Central memory CD8-positive, alpha-beta T cell (primary cell): ENCODE measurements around the gene TMEM117.

Experiments
- ATAC-seq: fragments of 150-1000 bp; cut with Tn5 transposase; replicated peaks from 2 replicates; pipeline ENCODE4 v1.10.0; 2022; ENCODE audit warnings: mild to moderate bottlenecking, moderate FRiP score, moderate number of reproducible peaks; ENCODE audit not compliant: poor library complexity, severe bottlenecking; ENCODE audit errors: extremely low read depth
- DNase-seq, 2 donors: peaks; one replicate each; pipeline ENCODE4 v3.0.0; 2021; ENCODE audit warnings: low spot score in 2 of 2
- H3K27ac Mint-ChIP-seq: one replicate; pipeline ENCODE4 v1.8.0; 2022; ENCODE audit warnings: low read depth, mild to moderate bottlenecking, moderate library complexity, mixed read lengths
- H3K27me3 Mint-ChIP-seq: one replicate; pipeline ENCODE4 v1.8.0; 2022; ENCODE audit warnings: mixed read lengths
- H3K36me3 Mint-ChIP-seq: one replicate; pipeline ENCODE4 v1.8.0; 2022; ENCODE audit warnings: mild to moderate bottlenecking, moderate library complexity, mixed read lengths; ENCODE audit not compliant: insufficient read depth
- H3K4me1 Mint-ChIP-seq: one replicate; pipeline ENCODE4 v1.8.0; 2022; ENCODE audit warnings: mixed read lengths
- H3K4me3 Mint-ChIP-seq: one replicate; pipeline ENCODE4 v1.8.0; 2022; ENCODE audit warnings: mild to moderate bottlenecking, moderate library complexity, mixed read lengths
- H3K9me3 Mint-ChIP-seq: one replicate; pipeline ENCODE4 v1.8.0; 2022; ENCODE audit warnings: mixed read lengths

The TMEM117 gene

GRCh38 chr12:44126806-44127205 lies 290.9 kb downstream of the TMEM117 start:
- Mint-ChIP-seq H3K36me3 (peaks cover 2% of the 10 kb centered on the region), H3K4me1 (peaks cover 6% of the 10 kb centered on the region)
- DNase-seq: no peak

GRCh38 chr12:44127966-44128710 lies 292.3 kb downstream of the TMEM117 start:
- Mint-ChIP-seq H3K4me3 (no peak overlapping the region), H3K36me3 (peaks cover 2% of the 10 kb centered on the region), H3K27ac (no peak overlapping the region), H3K9me3 (no peaks in the 10 kb centered on the region), H3K27me3 (no peaks in the 10 kb centered on the region), H3K4me1 (peaks cover 11% of the 10 kb centered on the region)
- DNase-seq (no peak), ATAC-seq (no peak)

More at GRCh38 chr12:44126806-44127205, 290.9 kb downstream of the TMEM117 start:
- Mint-ChIP-seq H3K4me3 (no peak overlapping the region), H3K9me3 (no peaks in the 10 kb centered on the region), H3K27me3 (no peaks in the 10 kb centered on the region), H3K27ac (no peak overlapping the region)
- ATAC-seq: no peak

- no peaks in the 10 kb centered on the region for H3K4me1 Mint-ChIP-seq
- no peaks in the 10 kb centered on the region for H3K27me3 Mint-ChIP-seq
- H3K4me3 Mint-ChIP-seq: no peak overlapping the region
- DNase-seq (no peak), ATAC-seq (no peak)
- H3K27ac Mint-ChIP-seq: no peak overlapping the region
- H3K36me3 Mint-ChIP-seq: no peaks in the 10 kb centered on the region
- H3K9me3 Mint-ChIP-seq: no peaks in the 10 kb centered on the region
Observed at GRCh38 chr12:44143175-44143574, 307.3 kb downstream of the TMEM117 start.

- H3K4me1 Mint-ChIP-seq: no peaks in the 10 kb centered on the region
- no peaks in the 10 kb centered on the region for H3K9me3 Mint-ChIP-seq
- H3K27me3 Mint-ChIP-seq: no peaks in the 10 kb centered on the region
- no peak for ATAC-seq
- no peaks in the 10 kb centered on the region for H3K36me3 Mint-ChIP-seq
- no peak overlapping the region for H3K27ac Mint-ChIP-seq
- no peak for DNase-seq
- H3K4me3 Mint-ChIP-seq: no peak overlapping the region
Observed at GRCh38 chr12:44148936-44149335, 313.1 kb downstream of the TMEM117 start.

GRCh38 chr12:44154128-44154527 lies 318.2 kb downstream of the TMEM117 start:
- Mint-ChIP-seq H3K9me3 (no peaks in the 10 kb centered on the region), H3K27me3 (no peaks in the 10 kb centered on the region), H3K27ac (no peak overlapping the region), H3K4me3 (no peak overlapping the region), H3K4me1 (no peaks in the 10 kb centered on the region), H3K36me3 (no peaks in the 10 kb centered on the region)
- DNase-seq (no peak), ATAC-seq (no peak)

GRCh38 chr12:44155358-44155757 lies 319.5 kb downstream of the TMEM117 start:
- no peak for DNase-seq
- ATAC-seq: no peak
- no peak overlapping the region for H3K4me3 Mint-ChIP-seq
- H3K27me3 Mint-ChIP-seq: no peaks in the 10 kb centered on the region
- H3K36me3 Mint-ChIP-seq: no peaks in the 10 kb centered on the region
- H3K27ac Mint-ChIP-seq: no peak overlapping the region
- no peaks in the 10 kb centered on the region for H3K9me3 Mint-ChIP-seq
- no peaks in the 10 kb centered on the region for H3K4me1 Mint-ChIP-seq

GRCh38 chr12:44157359-44157758 lies 321.5 kb downstream of the TMEM117 start:
- H3K36me3 Mint-ChIP-seq: no peaks in the 10 kb centered on the region
- ATAC-seq: no peak
- H3K4me1 Mint-ChIP-seq: no peaks in the 10 kb centered on the region
- no peaks in the 10 kb centered on the region for H3K27me3 Mint-ChIP-seq
- no peak overlapping the region for H3K4me3 Mint-ChIP-seq
- no peaks in the 10 kb centered on the region for H3K9me3 Mint-ChIP-seq
- DNase-seq: no peak
- H3K27ac Mint-ChIP-seq: no peak overlapping the region

GRCh38 chr12:44158746-44159145 lies 322.9 kb downstream of the TMEM117 start:
- H3K9me3 Mint-ChIP-seq: no peaks in the 10 kb centered on the region
- ATAC-seq: no peak
- H3K4me3 Mint-ChIP-seq: no peak overlapping the region
- no peaks in the 10 kb centered on the region for H3K4me1 Mint-ChIP-seq
- no peaks in the 10 kb centered on the region for H3K36me3 Mint-ChIP-seq
- no peak for DNase-seq
- no peak overlapping the region for H3K27ac Mint-ChIP-seq
- no peaks in the 10 kb centered on the region for H3K27me3 Mint-ChIP-seq

- no peak for DNase-seq
- Mint-ChIP-seq H3K36me3 (no peaks in the 10 kb centered on the region), H3K27me3 (no peaks in the 10 kb centered on the region), H3K4me1 (no peaks in the 10 kb centered on the region), H3K9me3 (no peaks in the 10 kb centered on the region), H3K27ac (no peak overlapping the region), H3K4me3 (no peak overlapping the region)
- no peak for ATAC-seq
Observed at GRCh38 chr12:44159216-44159615, 323.3 kb downstream of the TMEM117 start.

GRCh38 chr12:44159862-44160261 lies 324.0 kb downstream of the TMEM117 start:
- Mint-ChIP-seq H3K27ac (no peak overlapping the region), H3K4me3 (no peak overlapping the region), H3K36me3 (no peaks in the 10 kb centered on the region), H3K27me3 (no peaks in the 10 kb centered on the region), H3K9me3 (no peaks in the 10 kb centered on the region), H3K4me1 (no peaks in the 10 kb centered on the region)
- DNase-seq (no peak), ATAC-seq (no peak)

GRCh38 chr12:44162961-44163360 lies 327.1 kb downstream of the TMEM117 start:
- no peaks in the 10 kb centered on the region for H3K4me1 Mint-ChIP-seq
- no peak for ATAC-seq

GRCh38 chr12:44174053-44174452 lies 338.2 kb downstream of the TMEM117 start:
- no peak for DNase-seq
- no peak for ATAC-seq
- Mint-ChIP-seq H3K27me3 (no peaks in the 10 kb centered on the region), H3K9me3 (no peaks in the 10 kb centered on the region), H3K4me1 (no peaks in the 10 kb centered on the region), H3K4me3 (no peak overlapping the region), H3K27ac (no peak overlapping the region), H3K36me3 (no peaks in the 10 kb centered on the region)

More at GRCh38 chr12:44162961-44163360, 327.1 kb downstream of the TMEM117 start:
- Mint-ChIP-seq H3K27ac (no peak overlapping the region), H3K9me3 (no peaks in the 10 kb centered on the region), H3K27me3 (no peaks in the 10 kb centered on the region), H3K4me3 (no peak overlapping the region), H3K36me3 (no peaks in the 10 kb centered on the region)
- no peak for DNase-seq

GRCh38 chr12:44184499-44185206 lies 348.8 kb downstream of the TMEM117 start:
- Mint-ChIP-seq H3K27ac (no peak overlapping the region), H3K4me3 (no peak overlapping the region), H3K9me3 (no peaks in the 10 kb centered on the region), H3K27me3 (no peaks in the 10 kb centered on the region), H3K36me3 (no peaks in the 10 kb centered on the region), H3K4me1 (no peaks in the 10 kb centered on the region)
- ATAC-seq (no peak), DNase-seq (no peak)
